ENCODE measurements around the gene MBD3L5.
"Not testable (repeated sequence)": the region's sequence is repeated elsewhere in the genome, so short reads cannot be mapped to it uniquely, and the experiment has no call there.

GRCh38 chr19:7030278-7030677 is at the start of gene MBD3L5:
- not testable (repeated sequence) for TF ChIP-seq CTCF (conservative IDR thresholded peaks at IDR 0.05); EZH2 (IDR thresholded peaks at IDR 0.05; ENCODE audit: low read depth)
